T-helper 9 cell (primary cell): ENCODE measurements around the gene UBQLN3.

ENCODE experiments used
- DNase-seq: peaks from one replicate; pipeline ENCODE4 v3.0.0-alpha.2; 2020

The UBQLN3 gene

GRCh38 chr11:5504403-5504921 is 5.3 kb downstream of the UBQLN3 start:
- no peak for DNase-seq

DNA sequence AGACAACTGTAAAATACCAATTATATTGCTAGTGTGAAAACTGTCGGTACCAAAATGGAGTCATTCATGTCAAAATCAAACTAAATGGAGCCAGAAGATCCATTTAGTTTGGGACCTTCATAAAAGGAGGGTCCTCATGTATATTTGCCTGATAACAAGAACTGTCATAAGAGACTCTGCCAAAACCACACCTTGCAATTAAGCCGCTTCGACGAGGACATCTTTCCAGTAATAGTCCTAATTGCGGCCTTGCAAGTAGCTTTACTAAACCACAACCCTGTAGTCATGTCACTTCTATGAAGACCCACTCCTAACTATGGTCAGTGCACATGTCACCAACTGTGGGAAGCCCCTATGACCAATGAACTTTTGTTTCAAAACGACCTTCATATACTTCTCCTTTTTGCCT is 9.4 kb downstream of the UBQLN3 start:
- no peak for DNase-seq

- DNase-seq, result no peak
Measured at GRCh38 chr11:5499671-5500070, 10.1 kb downstream of the UBQLN3 start.

DNA sequence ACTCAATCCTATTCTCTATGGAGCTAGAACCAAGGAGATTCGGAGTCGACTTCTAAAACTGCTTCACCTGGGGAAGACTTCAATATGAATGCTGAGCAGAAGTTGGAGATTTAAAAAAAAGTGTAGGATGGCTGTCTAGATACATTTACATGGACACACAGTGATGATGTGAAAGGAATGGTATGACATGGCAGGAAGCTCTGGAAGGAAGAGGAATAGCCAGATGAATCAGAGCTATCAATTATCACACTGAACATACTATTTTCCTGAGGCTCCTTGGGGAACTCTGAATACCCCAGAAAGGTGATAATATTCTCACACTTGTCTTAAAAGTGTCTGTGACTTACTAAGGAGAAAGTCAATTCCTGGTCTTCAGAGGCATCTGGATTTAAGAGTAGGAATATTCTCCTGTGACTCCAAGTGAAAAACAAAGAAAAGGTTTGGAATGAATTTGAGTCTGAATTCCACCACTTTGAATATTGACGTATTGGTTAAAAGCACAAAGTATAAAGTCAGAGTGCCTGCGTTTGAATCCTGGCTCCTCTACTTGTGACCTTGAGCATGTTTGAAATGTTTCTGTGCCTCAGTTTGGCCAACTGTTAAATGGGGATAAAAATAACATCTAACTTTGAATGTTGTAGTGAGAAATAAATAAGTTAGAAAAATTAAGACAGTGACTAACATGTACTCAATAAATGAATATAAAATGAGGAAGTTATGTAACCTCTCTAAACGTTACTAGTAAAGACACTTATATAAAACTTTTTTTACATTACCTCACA is 20.0 kb downstream of the UBQLN3 start:
- DNase-seq, result no peak

DNA sequence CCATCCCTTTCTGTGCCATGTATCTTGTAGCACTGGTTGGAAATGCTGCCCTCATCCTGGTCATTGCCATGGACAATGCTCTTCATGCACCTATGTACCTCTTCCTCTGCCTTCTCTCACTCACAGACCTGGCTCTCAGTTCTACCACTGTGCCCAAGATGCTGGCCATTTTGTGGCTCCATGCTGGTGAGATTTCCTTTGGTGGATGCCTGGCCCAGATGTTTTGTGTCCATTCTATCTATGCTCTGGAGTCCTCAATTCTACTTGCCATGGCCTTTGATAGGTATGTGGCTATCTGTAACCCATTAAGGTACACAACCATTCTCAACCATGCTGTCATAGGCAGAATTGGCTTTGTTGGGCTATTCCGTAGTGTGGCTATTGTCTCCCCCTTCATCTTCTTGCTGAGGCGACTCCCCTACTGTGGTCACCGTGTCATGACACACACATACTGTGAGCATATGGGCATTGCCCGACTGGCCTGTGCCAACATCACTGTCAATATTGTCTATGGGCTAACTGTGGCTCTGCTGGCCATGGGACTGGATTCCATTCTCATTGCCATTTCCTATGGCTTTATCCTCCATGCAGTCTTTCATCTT is 20.9 kb downstream of the UBQLN3 start:
- DNase-seq, result no peak

GRCh38 chr11:5488385-5488784 is 21.4 kb downstream of the UBQLN3 start, which contains the start of gene OR52D1:
Gene OR52D1 (plus strand): TSS chr11:5488685. CDS start chr11:5488707, 22 bp downstream.
- no peak for DNase-seq

GRCh38 chr11:5486421-5486820 is 23.3 kb downstream of the UBQLN3 start:
- no peak for DNase-seq

DNA sequence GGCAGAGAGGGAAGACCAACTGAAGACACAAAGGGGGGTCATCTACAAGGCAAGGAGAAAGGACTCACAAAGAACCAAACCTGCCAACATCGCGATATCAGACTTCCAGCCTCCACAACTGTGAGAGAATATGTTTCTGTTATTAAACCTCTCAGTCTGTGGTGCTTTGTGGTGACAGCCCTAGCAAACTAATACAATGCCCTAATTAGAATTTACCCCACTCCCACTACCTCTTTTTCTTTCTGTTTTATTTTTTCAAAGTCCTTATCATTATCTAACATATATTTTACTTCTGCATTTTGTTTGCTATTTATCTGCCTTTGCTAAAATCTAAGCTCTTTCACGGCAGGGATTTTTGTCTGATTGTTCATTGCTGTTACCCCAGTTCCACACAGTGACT is 23.8 kb downstream of the UBQLN3 start:
- no peak for DNase-seq

- peak; percentile 11 for DNase-seq
Measured at GRCh38 chr11:5476186-5476819, 33.5 kb downstream of the UBQLN3 start.

- no peak for DNase-seq
Measured at GRCh38 chr11:5473921-5474320, 35.8 kb downstream of the UBQLN3 start.

DNA sequence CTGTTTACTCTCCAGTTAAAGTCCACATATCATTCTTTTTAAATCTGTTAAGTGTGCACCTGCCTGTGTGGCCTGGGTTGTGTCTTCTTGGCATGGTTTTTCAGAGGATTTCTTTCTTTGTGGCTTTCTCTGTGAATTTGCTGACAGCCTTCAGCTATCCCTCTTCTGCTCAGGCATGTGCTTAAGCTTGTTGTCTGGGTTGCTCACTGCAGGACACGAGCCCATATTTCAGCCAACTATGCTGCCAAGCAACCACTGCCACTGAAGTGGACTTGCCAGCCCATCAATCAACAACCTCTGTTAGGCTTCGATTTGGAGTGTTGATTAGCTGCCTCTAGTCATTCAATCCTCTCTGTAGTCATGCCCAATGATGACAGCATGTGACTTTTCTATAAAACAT is 42.2 kb downstream of the UBQLN3 start:
- no peak for DNase-seq

DNA sequence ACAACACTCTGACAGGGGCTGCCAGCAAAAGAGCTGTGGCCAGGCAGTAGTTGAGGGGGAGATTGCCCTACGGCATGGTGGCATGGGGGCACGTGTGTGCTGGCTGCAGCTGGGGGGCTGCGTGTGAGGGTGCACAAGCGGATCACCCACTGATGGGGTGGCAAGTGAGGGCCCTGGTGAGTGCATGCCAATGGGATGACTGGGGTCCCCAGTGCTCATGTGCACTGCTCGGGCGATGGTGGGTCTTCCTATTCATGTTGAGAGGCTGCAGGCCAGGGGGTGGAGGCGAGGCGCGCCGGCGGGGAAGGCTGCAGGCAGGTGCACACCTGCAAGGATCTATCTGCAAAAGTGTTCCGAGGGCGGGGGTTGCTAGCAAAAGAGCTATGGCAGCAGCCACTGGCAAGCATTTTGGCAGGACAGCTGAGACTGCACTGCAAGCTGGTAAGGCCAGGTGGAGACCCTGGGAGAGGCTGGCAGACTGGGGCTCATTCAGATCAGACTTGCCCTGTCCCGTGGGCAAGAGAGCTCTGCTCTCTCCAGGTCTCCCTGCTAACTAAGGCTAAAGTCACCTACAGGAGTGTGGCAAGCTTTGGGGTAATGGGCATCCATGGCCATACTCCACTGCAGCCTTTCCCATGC is 48.7 kb downstream of the UBQLN3 start:
- DNase-seq, result no peak
